ENCODE measurements around the gene PNMA8A. TPM values are rescaled to one million over a fixed set of nuclear protein-coding genes. Genes with fewer than 3 reads are reported as not detected.

PNMA8A gene
- total RNA-seq, 1 donor from 2014 or later: not detected

DNA sequence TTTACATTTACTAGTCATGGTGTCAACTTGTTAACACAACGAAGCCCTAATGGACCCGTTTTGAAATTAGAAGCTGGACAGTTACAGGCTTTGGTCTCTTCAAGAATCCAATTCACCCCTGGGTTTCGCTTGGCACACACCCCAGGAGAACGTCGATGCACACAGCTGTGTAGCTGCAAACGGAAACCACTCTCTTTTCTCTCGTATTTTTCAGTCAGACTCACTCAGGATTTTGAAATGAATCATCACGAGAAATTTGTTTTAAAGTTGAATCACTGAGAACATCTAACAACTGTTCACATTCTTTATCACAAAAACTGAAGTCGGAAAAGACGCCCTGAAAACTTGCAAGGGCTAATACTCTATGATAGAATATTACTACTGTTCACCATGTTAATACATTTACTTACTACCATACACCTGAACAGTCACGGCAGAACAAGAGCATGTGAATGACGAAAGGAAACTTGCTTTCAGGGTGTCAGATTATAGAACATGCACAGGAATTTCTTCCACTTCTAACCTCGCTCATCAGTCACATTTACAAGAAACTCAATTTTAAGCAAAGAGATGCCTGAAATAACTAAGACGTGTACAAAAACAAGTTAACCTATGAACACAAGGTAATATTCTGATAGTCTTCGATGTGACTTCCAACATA, 4.7 kb downstream of the PNMA8A start:
- H3K36me3 Mint-ChIP-seq (ENCODE audit: low read depth): no peaks in the 10 kb centered on the region
- no peak for DNase-seq
- intact Hi-C loops (cut with micrococcal nuclease): no loop called here
- no peak overlapping the region for H3K27ac Mint-ChIP-seq
- H3K27me3 Mint-ChIP-seq: peaks cover 32% of the 10 kb centered on the region
- H3K4me3 Mint-ChIP-seq: no peak overlapping the region
- no peaks in the 10 kb centered on the region for H3K9me3 Mint-ChIP-seq
- H3K4me1 Mint-ChIP-seq: no peaks in the 10 kb centered on the region

DNA sequence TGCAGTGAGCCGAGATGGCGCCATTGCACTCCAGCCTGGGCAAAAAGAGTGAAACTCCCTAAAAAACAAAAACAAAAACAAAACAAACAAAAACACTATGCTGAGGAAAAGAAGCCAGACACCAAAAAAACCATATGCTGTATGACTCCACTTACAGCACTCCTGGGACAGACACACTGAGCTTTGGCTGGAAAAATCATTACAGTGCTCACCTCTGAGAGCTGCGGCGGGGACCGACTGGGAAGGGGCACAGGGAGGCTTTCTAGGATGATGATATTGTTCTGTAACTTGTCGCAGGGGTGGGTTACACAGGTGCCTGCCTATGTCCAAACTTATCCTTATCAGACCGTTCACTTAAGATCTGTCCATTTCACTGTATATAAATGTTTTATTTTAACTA, 7.8 kb downstream of the PNMA8A start:
- no peak for DNase-seq
- intact Hi-C loops (cut with micrococcal nuclease): no loop called here
- Mint-ChIP-seq H3K27ac (no peak overlapping the region), H3K36me3 (ENCODE audit: low read depth) (no peaks in the 10 kb centered on the region), H3K4me1 (no peaks in the 10 kb centered on the region), H3K27me3 (peaks cover 16% of the 10 kb centered on the region), H3K4me3 (no peak overlapping the region), H3K9me3 (no peaks in the 10 kb centered on the region)

DNA sequence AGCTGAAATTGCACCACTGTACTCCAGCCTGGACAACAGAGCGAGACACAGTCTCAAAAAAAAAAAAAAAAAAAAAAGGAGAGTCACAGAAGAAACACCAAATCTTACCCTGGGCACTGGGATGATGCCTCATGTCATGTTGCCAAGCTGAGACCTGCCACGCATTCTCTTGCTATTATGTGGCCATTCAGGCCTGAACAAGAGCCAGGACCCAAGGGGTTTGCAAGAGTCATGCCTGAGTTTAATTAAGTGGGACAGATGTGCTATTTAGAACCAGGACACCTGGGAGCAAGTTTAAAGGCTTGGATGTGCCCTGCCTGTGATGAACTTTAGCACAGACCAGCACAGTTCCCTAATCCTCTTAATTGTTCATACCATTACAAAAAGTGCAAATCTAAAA, 9.8 kb downstream of the PNMA8A start:
- Mint-ChIP-seq H3K27me3 (peaks cover 7% of the 10 kb centered on the region), H3K4me1 (no peaks in the 10 kb centered on the region), H3K36me3 (ENCODE audit: low read depth) (no peaks in the 10 kb centered on the region), H3K4me3 (no peak overlapping the region), H3K9me3 (no peaks in the 10 kb centered on the region), H3K27ac (no peak overlapping the region)
- no peak for DNase-seq
- intact Hi-C loops (cut with micrococcal nuclease): no loop called here

DNA sequence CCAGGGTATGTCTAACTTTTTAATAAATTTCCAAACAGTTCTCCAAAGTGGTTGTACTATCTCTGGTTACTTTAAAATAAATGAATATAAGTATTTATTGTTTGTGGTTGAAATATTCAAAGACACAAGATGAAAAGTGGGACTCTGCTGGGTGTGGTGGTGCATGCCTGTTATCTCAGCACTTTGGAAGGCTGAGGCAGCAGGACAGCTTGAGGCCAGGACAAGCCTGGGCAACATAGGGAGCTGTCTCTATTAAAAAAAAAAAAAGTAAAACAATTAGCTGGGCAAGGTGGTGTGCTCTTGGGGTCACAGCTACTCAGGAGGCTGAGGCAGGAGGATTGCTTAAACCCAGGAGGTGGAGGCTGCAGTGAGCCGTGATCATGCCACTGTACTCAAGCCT, 10.4 kb downstream of the PNMA8A start:
- Mint-ChIP-seq H3K4me1 (no peaks in the 10 kb centered on the region), H3K4me3 (no peak overlapping the region)

DNA sequence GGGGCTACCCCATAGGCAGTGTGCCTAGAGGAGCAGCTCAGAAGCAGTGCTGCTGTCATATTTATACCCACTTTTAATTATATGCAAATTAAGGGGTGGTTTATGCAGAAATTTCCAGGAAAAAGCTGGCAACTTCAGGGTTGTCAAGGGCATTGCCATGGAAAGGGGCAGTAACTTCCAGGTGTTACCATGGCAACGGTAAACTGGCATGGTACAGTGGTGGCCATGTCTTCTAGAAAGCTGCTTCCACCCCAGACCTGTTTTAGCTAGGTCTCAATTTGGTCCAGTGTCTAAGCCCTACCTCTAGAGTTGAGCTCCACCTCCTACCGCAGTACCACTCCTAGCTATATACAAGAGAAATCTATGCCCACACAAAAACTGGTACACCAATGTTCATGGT, 11.3 kb downstream of the PNMA8A start:
- no peaks in the 10 kb centered on the region for H3K9me3 Mint-ChIP-seq
- no peaks in the 10 kb centered on the region for H3K4me1 Mint-ChIP-seq
- intact Hi-C loops (cut with micrococcal nuclease): no loop called here
- no peak overlapping the region for H3K4me3 Mint-ChIP-seq
- no peak for DNase-seq
- H3K36me3 Mint-ChIP-seq (ENCODE audit: low read depth): no peaks in the 10 kb centered on the region
- no peak overlapping the region for H3K27ac Mint-ChIP-seq
- peaks cover 6% of the 10 kb centered on the region for H3K27me3 Mint-ChIP-seq

More for the DNA sequence above, 10.4 kb downstream of the PNMA8A start:
- Mint-ChIP-seq H3K27ac (no peak overlapping the region), H3K27me3 (peaks cover 6% of the 10 kb centered on the region), H3K36me3 (ENCODE audit: low read depth) (no peaks in the 10 kb centered on the region), H3K9me3 (no peaks in the 10 kb centered on the region)
- intact Hi-C loops (cut with micrococcal nuclease): no loop called here
- DNase-seq: no peak

DNA sequence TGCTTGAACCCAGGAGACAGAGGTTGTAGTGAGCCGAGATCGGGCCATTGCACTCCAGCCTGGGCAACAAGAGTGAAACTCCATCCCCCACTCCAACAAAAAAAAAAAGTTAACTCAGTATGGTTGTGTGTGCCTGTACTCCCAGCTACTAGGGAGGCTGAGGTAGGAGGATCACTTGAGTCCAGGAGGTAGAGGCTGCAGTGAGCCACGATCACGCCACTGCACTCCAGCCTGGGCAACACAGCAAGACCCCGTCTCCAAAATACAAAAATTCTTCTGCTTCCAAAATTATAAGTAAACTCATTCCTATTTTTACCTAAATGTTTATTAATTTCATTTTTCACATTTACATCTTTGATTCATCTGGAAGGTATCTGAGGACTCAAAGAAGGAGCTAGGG, 14.4 kb downstream of the PNMA8A start:
- no peaks in the 10 kb centered on the region for H3K4me1 Mint-ChIP-seq
- intact Hi-C loops (cut with micrococcal nuclease): no loop called here
- DNase-seq: no peak
- no peaks in the 10 kb centered on the region for H3K36me3 Mint-ChIP-seq (ENCODE audit: low read depth)
- no peak overlapping the region for H3K4me3 Mint-ChIP-seq
- peaks cover 7% of the 10 kb centered on the region for H3K27me3 Mint-ChIP-seq
- no peak overlapping the region for H3K27ac Mint-ChIP-seq
- H3K9me3 Mint-ChIP-seq: no peaks in the 10 kb centered on the region

DNA sequence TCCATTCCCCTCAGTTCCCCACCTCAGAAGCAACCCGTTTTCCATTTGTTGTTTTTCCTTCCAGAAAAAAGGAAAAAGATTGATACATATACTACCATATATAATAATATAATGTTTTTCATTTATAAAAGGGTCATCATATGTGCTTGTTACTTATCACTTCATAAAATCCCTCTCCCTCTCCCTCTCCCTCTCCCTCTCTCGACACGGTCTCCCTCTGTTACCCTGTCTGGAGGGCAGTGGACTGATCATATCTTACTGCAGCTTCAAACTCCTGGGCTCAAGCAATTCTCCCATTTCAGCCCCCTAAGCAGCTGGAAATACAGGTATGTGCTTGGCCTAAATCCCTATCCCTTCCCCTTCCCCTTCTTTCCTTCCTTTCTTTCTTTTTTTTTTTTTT, 17.1 kb downstream of the PNMA8A start:
- H3K4me1 Mint-ChIP-seq: no peaks in the 10 kb centered on the region
- no peak overlapping the region for H3K4me3 Mint-ChIP-seq
- H3K36me3 Mint-ChIP-seq (ENCODE audit: low read depth): no peaks in the 10 kb centered on the region
- intact Hi-C loops (cut with micrococcal nuclease): no loop called here
- H3K27ac Mint-ChIP-seq: no peak overlapping the region
- H3K27me3 Mint-ChIP-seq: peaks cover 18% of the 10 kb centered on the region
- H3K9me3 Mint-ChIP-seq: no peaks in the 10 kb centered on the region
- DNase-seq: no peak

DNA sequence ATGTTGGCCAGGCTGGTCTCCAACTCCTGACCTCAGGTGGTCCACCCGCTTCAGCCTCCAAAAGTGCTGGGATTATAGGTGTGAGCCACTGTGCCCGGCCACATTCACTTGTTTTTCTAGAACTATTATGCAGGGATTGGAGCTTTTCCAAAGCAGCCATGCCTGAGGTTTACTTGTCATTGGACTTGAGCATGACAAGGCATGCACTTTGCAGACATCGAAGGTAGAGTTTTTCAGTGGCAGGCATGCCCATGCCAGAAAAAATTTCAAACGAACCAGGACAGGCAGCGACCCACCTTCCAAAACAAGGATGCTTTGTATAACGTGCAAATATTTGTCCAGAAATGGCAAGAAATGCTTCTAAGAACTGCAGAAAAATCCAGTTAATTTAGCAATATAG, 17.7 kb downstream of the PNMA8A start:
- H3K36me3 Mint-ChIP-seq (ENCODE audit: low read depth): no peaks in the 10 kb centered on the region
- no peak overlapping the region for H3K4me3 Mint-ChIP-seq
- DNase-seq: no peak
- H3K4me1 Mint-ChIP-seq: no peaks in the 10 kb centered on the region
- no peaks in the 10 kb centered on the region for H3K9me3 Mint-ChIP-seq
- no peak overlapping the region for H3K27ac Mint-ChIP-seq
- peaks cover 18% of the 10 kb centered on the region for H3K27me3 Mint-ChIP-seq
- intact Hi-C loops (cut with micrococcal nuclease): no loop called here

DNA sequence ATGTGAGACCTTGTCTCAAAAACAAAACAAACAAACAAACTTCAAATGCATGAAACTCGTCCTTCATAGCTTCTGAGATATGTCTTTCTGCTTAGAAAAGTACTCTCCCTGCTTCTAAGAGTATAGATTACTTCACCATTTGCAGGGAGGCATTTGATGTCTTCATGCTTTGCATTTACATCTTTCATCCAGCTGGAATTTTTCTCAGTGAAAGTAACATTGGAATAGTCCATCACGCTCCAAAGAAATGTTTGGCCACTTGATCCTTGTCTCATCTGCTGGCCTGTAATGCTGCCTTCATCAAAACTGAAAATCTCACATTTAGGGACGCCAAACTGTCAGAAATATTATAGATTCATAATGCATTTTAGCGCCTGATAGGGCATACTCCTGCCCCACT, 19.2 kb downstream of the PNMA8A start:
- no peak overlapping the region for H3K4me3 Mint-ChIP-seq
- no peaks in the 10 kb centered on the region for H3K36me3 Mint-ChIP-seq (ENCODE audit: low read depth)
- peaks cover 18% of the 10 kb centered on the region for H3K27me3 Mint-ChIP-seq
- H3K4me1 Mint-ChIP-seq: no peaks in the 10 kb centered on the region
- no peaks in the 10 kb centered on the region for H3K9me3 Mint-ChIP-seq
- no peak for DNase-seq
- H3K27ac Mint-ChIP-seq: no peak overlapping the region
- intact Hi-C loops (cut with micrococcal nuclease): no loop called here

DNA sequence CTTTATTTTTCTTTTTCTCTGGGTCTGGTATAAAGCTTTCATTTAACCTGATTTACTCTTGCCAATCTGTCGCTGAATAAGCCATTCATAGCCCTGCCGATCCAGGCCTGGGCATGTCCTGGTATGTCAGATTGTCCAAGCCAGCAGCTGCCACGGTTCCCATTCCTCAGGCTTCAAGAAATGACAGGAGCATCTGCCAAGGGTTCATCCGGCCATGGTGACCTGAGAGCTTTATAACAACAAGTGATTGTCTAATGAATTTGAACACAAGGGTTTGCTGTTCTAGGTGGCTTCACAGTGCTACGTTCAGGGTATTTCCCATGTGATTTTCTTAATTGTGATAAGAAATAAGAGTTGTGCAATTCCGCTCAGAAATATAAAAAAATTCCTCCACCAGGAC, 20.0 kb downstream of the PNMA8A start:
- Mint-ChIP-seq H3K4me3 (no peak overlapping the region), H3K27ac (no peak overlapping the region), H3K9me3 (no peaks in the 10 kb centered on the region), H3K36me3 (ENCODE audit: low read depth) (no peaks in the 10 kb centered on the region), H3K4me1 (no peaks in the 10 kb centered on the region), H3K27me3 (peaks cover 18% of the 10 kb centered on the region)
- no peak for DNase-seq
- intact Hi-C loops (cut with micrococcal nuclease): no loop called here

DNA sequence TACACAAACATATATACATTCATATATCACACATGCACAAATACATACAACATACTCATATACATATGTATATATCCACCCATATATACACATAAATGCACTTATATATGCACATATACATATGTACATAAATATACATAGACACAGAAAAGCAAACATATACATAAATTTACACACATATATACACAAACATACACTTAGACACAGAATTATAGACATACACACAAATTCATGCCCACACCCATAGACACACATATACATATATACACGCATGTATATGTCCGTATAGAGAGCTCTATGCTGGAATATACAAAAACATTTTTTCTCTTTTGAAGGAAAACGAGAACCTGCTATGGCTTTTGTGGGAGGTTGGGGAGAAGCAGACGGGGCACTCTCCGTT, 20.6 kb downstream of the PNMA8A start:
- Mint-ChIP-seq H3K9me3 (no peaks in the 10 kb centered on the region), H3K4me1 (no peaks in the 10 kb centered on the region)
- intact Hi-C loops (cut with micrococcal nuclease): no loop called here

DNA sequence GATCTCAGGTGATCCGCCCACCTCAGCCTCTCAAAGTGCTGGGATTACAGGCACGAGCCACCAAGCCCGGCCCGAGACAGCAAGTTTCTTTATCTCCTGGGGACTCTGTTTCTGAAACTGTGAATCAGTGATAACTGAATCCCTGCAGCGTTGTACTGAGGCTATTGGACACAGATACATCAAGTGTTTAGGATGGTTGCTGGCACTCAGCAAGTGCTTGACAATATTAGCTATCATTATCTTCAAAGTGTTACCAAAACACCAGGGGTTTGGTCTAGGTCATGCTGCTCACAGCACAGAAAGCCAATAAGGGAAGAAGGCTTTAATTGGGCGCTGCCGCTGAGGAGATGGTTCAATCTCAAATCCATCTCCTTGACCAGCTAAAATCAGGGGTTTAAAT, 22.1 kb downstream of the PNMA8A start:
- Mint-ChIP-seq H3K27ac (no peak overlapping the region), H3K4me3 (no peak overlapping the region), H3K27me3 (peaks cover 18% of the 10 kb centered on the region), H3K36me3 (ENCODE audit: low read depth) (no peaks in the 10 kb centered on the region), H3K4me1 (no peaks in the 10 kb centered on the region), H3K9me3 (no peaks in the 10 kb centered on the region)
- no peak for DNase-seq
- intact Hi-C loops (cut with micrococcal nuclease): no loop called here

More for the DNA sequence above, 20.6 kb downstream of the PNMA8A start:
- Mint-ChIP-seq H3K27me3 (peaks cover 18% of the 10 kb centered on the region), H3K36me3 (ENCODE audit: low read depth) (no peaks in the 10 kb centered on the region), H3K4me3 (no peak overlapping the region), H3K27ac (no peak overlapping the region)
- DNase-seq: no peak

DNA sequence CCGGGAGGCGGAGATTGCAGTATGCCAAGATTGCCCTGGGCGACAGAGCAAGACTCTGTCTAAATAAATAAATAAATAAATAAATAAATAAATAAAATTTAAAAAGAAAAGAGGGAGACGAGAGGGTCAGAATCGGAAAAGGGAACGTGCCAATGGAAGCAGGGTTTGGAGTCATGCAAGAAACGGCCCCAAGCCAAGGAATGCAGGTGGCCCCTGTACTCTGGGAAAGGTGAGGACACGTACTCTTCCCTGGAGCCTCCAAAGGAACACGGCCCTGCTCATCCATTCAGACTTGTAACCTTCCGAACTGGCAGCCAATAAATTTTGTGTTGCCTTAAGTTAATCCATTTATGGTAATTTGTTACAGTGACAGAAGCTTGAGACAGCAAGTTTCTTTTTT, 22.8 kb downstream of the PNMA8A start:
- DNase-seq: no peak
- intact Hi-C loops (cut with micrococcal nuclease): no loop called here

DNA sequence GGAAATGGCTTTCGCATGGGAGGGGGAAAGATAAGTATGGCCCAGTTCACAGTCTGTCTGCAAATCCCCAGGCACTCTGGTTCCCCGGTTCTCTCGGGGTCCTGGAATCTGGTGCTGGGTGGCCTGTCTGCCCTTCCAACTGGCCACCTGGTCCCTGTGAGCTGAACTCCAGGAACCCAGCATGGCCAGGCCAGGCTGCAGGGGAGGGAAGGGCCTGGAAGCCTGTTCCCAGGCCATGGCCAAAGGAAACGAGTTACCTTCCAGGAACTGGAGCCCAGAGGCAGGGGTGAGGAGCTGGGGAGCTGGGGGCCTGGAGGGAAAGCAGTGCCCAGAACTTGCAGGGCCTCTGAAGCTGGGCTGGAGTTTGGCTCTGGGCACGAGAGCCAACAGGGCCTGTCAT, 23.5 kb downstream of the PNMA8A start:
- Mint-ChIP-seq H3K36me3 (ENCODE audit: low read depth) (no peaks in the 10 kb centered on the region), H3K4me3 (no peak overlapping the region), H3K4me1 (peaks cover 3% of the 10 kb centered on the region), H3K9me3 (no peaks in the 10 kb centered on the region), H3K27ac (no peak overlapping the region), H3K27me3 (peaks cover 20% of the 10 kb centered on the region)
- intact Hi-C loops (cut with micrococcal nuclease): no loop called here
- no peak for DNase-seq

More for the DNA sequence above, 22.8 kb downstream of the PNMA8A start:
- no peaks in the 10 kb centered on the region for H3K4me1 Mint-ChIP-seq
- H3K36me3 Mint-ChIP-seq (ENCODE audit: low read depth): no peaks in the 10 kb centered on the region
- H3K9me3 Mint-ChIP-seq: no peaks in the 10 kb centered on the region
- H3K27me3 Mint-ChIP-seq: peaks cover 18% of the 10 kb centered on the region
- H3K4me3 Mint-ChIP-seq: no peak overlapping the region
- no peak overlapping the region for H3K27ac Mint-ChIP-seq

DNA sequence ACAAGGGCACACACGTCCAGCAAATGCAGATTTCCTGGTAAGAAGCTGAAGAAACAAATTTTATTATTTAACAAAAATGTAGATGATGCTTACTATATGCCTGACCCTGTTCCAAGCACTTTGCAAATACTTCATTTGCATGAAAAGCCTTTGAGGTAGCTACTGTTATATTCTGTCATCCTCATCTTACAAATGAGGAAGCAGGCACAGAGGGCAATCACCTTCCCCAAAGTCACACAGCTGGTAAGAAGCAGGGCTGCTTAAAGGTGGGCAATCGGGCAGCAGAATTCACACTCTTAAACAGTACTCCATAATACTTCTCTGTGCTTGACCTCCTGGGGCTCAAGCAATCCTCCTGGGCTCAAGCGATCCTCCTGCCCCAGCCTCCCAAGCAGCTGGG, 24.4 kb downstream of the PNMA8A start:
- Mint-ChIP-seq H3K27ac (no peak overlapping the region), H3K4me1 (peaks cover 3% of the 10 kb centered on the region), H3K36me3 (ENCODE audit: low read depth) (no peaks in the 10 kb centered on the region), H3K4me3 (no peak overlapping the region), H3K9me3 (no peaks in the 10 kb centered on the region), H3K27me3 (peaks cover 17% of the 10 kb centered on the region)
- intact Hi-C loops (cut with micrococcal nuclease): no loop called here
- no peak for DNase-seq
